ENCODE data around the gene TOX2. TPM values are rescaled to one million over a fixed set of nuclear protein-coding genes. Genes with fewer than 3 reads are reported as not detected.
A peak's percentile ranks its signal among the peaks of the same experiment; 100 is the strongest.

The TOX2 gene
- total RNA-seq, 1 experiment from 2014 or later = 85.4 TPM

GRCh38 chr20:43944653-43945235 lies 30.1 kb downstream of the TOX2 start:
- CTCF ChIA-PET = no interaction called here

GRCh38 chr20:43945391-43946205 lies 30.9 kb downstream of the TOX2 start:
- no peak for DNase-seq (ENCODE audit: low read depth, low spot score)
- H3K27ac ChIP-seq (ENCODE audit: low read length) = peak overlapping the region; percentile 86
- no peaks in the 10 kb centered on the region for H3K36me3 ChIP-seq (ENCODE audit: control insufficient read depth, insufficient read depth, low read length)
- no peaks in the 10 kb centered on the region for H3K27me3 ChIP-seq (ENCODE audit: control insufficient read depth, insufficient read depth, low read length)
- POLR2A ChIA-PET = no interaction called here
- peaks cover 82% of the 10 kb centered on the region for H3K4me1 ChIP-seq (ENCODE audit: control insufficient read depth, insufficient read depth, low read length)
- H3K9me3 ChIP-seq (ENCODE audit: control insufficient read depth, insufficient read depth, low read depth, low read length) = no peaks in the 10 kb centered on the region
- CTCF ChIA-PET = no interaction called here
- intact Hi-C loops (cut with micrococcal nuclease; ENCODE audit: unreplicated experiment) = no loop called here
- ATAC-seq = no peak
- no peak overlapping the region for H3K4me3 ChIP-seq (ENCODE audit: low read depth in 2 of 2, low read length in 2 of 2)
- in situ Hi-C loops (cut with HindIII; ENCODE audit: low pct_unique_long_range_greater_than_20kb, low sequenced_read_pairs) = no loop called here
- BruUV-seq (replicated peaks) = no TSS peak
- TF ChIP-seq SIN3A (IDR thresholded peaks at IDR 0.05; ENCODE audit: borderline replicate concordance, insufficient read depth, low read depth, low read length) = no peak
- no peak for TF ChIP-seq POLR2AphosphoS5 (IDR thresholded peaks at IDR 0.05; ENCODE audit: low read depth, low read length)
- no peak for TF ChIP-seq CTCF (IDR thresholded peaks at IDR 0.05)
- TF ChIP-seq REST (IDR thresholded peaks at IDR 0.05; ENCODE audit: insufficient read depth in 1 of 2, low read depth in 2 of 2, low read length in 1 of 2) = no peak

More at GRCh38 chr20:43944653-43945235, 30.1 kb downstream of the TOX2 start:
- Histone ChIP-seq H3K27ac (ENCODE audit: low read length) (peak overlapping the region; percentile 86), H3K36me3 (ENCODE audit: control insufficient read depth, insufficient read depth, low read length) (no peaks in the 10 kb centered on the region), H3K4me1 (ENCODE audit: control insufficient read depth, insufficient read depth, low read length) (peaks cover 82% of the 10 kb centered on the region), H3K27me3 (ENCODE audit: control insufficient read depth, insufficient read depth, low read length) (no peaks in the 10 kb centered on the region), H3K4me3 (ENCODE audit: low read depth in 2 of 2, low read length in 2 of 2) (no peak overlapping the region), H3K9me3 (ENCODE audit: control insufficient read depth, insufficient read depth, low read depth, low read length) (no peaks in the 10 kb centered on the region)
- POLR2A ChIA-PET = no interaction called here
- no TSS peak for BruUV-seq (replicated peaks)
- no peak for DNase-seq (ENCODE audit: low read depth, low spot score)
- in situ Hi-C loops (cut with HindIII; ENCODE audit: low pct_unique_long_range_greater_than_20kb, low sequenced_read_pairs) (no loop called here), intact Hi-C loops (cut with micrococcal nuclease; ENCODE audit: unreplicated experiment) (no loop called here)
- no peak for ATAC-seq
- no peak for TF ChIP-seq CTCF (IDR thresholded peaks at IDR 0.05)
- TF ChIP-seq SIN3A (IDR thresholded peaks at IDR 0.05; ENCODE audit: borderline replicate concordance, insufficient read depth, low read depth, low read length) = no peak
- no peak for TF ChIP-seq TCF7L2 (IDR thresholded peaks at IDR 0.05; ENCODE audit: low read depth, low read length)
- no peak for TF ChIP-seq REST (IDR thresholded peaks at IDR 0.05; ENCODE audit: insufficient read depth in 1 of 2, low read depth in 2 of 2, low read length in 1 of 2)
- TF ChIP-seq POLR2AphosphoS5 (IDR thresholded peaks at IDR 0.05; ENCODE audit: low read depth, low read length) = no peak

All from Panc1 (cell line).